Stimulated activated CD4-positive, alpha-beta T cell treated with anti-CD3 and anti-CD28 coated beads, Interleukin-1b, Interleukin-23, amount 100 ng/mL, for 1 hour (primary cell): Measurements from ENCODE around the gene MYO9B.
"Not testable (repeated sequence)": the region's sequence is repeated elsewhere in the genome, so short reads cannot be mapped to it uniquely, and the experiment has no call there.

Experiments
- DNase-seq, 2 donors: peaks; one replicate each; pipeline ENCODE4 v3.0.0-alpha.2; 2020; ENCODE audit warnings: low read depth in 2 of 2

Gene MYO9B

GRCh38 chr19:17180997-17181702, 105.6 kb downstream of the MYO9B start:
- DNase-seq: no peak

DNA sequence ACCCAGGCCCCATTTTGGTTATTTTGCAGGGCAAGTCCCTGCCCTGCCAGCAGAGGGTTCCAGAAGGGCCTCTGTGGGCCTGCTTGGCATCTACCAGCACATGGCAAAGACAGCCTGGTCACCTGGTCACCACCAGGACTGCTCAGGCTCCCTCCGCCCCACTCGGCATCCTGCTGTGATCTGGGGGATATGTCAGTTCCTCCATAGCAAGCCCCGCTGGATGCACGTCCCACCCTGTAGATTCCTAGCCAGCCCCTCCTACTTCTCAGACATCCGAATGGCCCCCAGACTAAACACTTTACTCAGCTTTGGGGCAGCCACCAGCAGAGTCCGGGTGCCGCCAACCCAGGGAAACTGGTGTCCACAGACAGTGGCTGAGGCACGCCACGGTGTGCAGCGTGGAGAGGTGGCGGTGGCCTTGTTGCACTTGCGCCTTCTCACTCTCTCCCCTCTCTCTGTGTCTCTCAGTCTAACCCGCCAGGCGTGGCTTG, 107.7 kb downstream of the MYO9B start:
- no peak for DNase-seq

GRCh38 chr19:17183858-17184321, 108.3 kb downstream of the MYO9B start:
- DNase-seq: no peak

DNA sequence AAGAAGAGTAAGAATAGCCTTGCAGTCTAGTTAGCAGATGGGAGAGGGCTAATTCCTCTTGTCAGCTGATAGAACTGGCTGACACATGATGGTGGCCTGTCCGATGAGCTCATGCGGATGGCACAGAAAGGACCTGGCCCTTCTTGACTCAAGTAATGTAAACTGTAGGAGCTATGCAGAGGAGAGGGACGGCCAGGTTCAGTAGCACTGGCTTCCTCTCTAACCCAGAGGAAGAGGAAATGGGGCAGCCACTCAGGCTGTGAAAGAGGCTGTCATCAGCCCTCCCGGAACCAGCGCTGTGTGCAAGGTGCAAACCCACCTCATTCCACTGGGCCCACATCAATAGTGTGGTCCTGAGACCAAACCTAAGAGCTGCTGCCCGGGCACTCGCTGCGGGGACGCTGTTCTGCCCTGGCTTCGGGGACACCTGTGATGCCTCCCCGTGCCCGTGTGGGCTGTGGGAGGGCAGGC, 108.8 kb downstream of the MYO9B start:
- DNase-seq: no peak

GRCh38 chr19:17185590-17185989, 110.0 kb downstream of the MYO9B start:
- DNase-seq: no peak

GRCh38 chr19:17191736-17192135, 116.2 kb downstream of the MYO9B start:
- DNase-seq: not testable (repeated sequence)

DNA sequence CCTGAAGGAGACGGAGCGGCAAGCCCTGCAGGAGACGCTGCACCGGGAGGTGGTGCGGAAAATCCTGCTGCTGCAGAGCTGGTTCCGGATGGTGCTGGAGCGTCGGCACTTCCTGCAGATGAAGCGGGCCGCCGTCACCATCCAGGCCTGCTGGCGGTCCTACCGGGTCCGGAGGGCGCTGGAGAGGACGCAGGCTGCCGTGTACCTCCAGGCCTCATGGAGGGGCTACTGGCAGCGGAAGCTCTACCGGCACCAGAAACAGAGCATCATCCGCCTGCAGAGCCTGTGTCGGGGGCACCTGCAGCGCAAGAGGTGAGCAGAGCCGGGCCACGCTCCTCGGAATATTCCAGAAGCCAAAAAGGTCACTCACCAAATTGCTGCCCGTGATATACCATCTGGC, 117.2 kb downstream of the MYO9B start:
- DNase-seq: no peak

GRCh38 chr19:17194608-17195007, 119.0 kb downstream of the MYO9B start:
- DNase-seq: no peak

- no peak for DNase-seq
Observed at GRCh38 chr19:17195106-17195505, 119.5 kb downstream of the MYO9B start.

DNA sequence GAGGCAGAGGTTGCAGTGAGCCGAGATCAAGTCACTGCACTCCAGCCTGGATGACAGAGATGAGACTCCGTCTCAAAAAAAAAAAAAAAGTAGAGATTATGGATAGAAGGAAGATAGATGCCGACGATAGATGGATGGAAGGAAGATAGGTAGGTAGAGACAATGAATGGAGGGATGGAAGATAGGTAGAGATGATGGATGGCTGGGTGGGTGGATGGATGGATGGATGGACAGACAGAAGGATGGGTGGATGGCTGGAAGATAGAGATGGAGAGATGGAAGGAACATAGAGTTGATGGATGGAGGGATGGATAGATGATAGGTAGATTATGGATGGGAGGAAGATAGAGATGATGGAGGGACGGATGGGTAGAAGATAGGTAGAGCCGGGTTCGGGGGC, 121.0 kb downstream of the MYO9B start:
- no peak for DNase-seq

DNA sequence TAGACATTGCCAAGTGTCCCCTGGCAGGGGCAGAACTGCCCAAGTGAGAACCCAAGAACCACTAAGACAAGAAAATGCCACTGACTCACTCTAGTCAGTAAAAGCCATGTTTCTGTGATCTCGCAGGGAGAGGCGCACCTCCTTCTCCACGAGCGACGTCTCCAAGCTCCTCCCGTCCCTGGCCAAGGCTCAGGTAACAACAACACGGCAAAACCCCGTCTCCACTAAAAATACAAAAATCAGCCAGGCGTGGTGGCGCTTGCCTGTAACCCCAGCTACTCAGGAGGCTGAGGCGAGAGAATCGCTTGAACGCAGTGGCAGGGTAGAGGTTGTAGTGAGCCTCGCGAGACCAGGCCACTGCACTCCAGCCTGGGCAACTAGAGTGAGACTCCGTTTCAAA, 122.1 kb downstream of the MYO9B start:
- DNase-seq: no peak

DNA sequence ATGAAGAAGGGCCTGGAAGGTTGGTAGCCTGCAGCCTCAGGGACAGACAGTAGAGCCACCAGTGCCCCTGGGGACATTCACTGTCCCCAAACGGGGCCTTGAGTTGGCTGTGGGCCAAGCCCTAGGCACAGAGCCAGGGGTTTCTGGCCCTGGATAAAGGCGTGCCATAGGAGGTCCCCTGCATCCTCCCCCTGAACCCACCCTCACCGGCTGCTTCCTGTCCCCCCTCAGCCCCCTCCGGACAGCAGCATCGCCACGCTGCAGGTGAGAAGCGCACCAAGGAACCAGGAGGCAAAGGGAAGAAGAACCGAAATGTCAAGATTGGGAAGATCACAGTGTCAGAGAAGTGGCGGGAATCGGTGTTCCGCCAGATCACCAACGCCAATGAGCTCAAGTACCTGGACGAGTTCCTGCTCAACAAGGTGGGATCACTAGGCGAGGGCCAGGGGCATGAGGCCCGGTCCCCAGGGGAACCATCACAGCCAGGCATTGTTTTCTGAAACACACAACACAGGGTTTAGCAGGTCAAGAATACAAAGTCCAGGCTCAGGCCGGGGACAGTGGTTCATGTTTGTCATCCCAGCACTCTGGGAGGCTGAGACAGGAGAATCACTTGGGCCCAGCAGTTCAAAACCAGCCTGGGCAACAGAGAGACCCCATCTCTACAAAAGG, 125.0 kb downstream of the MYO9B start:
- no peak for DNase-seq

DNA sequence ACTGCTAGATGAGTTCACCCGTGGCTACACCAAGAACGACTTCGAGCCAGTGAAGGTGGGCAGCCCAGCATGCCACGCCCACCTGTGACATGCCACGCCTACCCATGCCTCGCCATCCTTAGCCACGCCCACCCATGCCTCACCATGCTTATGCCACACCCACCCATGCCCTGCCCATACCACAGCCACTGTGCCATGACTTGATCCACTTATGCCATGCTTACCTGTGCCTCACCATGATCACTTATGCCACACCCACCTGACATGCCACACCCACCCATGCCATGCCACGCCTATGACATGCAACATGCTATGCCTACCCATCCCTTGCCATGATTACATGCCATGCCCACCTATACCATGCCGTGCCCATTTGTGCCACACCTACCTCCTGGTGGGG, 126.7 kb downstream of the MYO9B start:
- no peak for DNase-seq

DNA sequence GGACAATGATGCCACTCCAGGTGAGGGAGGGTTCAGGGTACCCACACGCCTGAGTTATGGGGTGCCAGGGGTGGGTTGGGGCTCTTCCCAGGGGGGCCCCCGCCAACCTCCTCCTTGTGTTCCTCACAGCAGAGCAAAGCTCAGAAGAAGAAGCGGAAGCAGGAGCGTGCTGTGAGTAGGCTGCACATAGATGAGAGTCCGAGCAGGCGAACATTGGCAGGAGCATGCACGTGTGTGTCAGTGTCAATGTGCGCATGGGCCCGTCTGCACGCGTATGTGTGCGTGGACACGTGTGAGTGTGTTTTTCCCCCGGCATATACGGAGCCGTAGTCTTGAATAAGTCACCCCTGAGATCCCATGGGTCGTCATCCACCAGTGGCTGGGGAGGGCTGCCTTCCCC, 127.1 kb downstream of the MYO9B start:
- DNase-seq: no peak

DNA sequence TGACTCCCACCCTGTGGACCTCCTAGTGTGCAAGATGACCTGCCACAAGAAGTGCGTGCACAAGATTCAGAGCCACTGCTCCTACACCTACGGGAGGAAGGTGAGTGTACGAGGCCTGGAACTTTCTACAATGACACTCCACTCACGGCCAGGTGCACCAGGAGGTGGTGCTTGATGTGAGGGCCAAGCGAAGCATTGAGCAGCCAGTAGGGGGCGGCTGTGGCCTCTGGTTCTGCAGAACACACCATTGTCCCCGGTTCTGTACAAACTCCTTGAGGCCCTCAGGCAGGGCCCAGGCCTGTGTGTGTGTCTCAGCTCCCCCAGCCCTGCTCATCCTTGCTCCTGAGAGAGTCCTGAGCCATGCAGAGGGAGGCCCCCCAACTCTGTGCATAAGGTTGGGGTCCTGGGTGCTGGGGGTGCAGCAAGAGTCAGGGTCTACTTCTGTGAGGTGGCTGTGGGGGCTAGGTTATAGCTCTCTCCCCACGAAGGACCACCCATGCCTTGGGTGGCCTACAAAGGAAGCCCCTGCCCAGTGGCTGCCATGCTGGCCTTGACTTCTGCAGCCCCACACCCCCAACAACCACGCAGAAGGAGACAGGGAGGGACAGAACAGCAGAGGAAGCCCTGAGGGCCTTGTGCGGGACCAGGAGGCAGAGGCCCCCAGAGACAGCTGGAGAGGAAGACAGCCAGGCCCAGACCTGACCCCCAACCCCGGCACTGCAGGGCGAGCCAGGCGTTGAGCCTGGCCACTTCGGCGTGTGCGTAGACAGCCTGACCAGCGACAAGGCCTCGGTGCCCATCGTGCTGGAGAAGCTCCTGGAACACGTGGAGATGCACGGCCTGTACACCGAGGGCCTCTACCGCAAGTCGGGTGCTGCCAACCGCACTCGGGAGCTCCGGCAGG, 129.9 kb downstream of the MYO9B start:
- no peak for DNase-seq

GRCh38 chr19:17206736-17207581, 131.4 kb downstream of the MYO9B start:
- no peak for DNase-seq

GRCh38 chr19:17209126-17210036, 133.8 kb downstream of the MYO9B start:
- DNase-seq: no peak

- no peak for DNase-seq
Observed at GRCh38 chr19:17210296-17210695, 134.7 kb downstream of the MYO9B start.

GRCh38 chr19:17211547-17212446, 136.2 kb downstream of the MYO9B start:
- DNase-seq: no peak
